SU-DHL-6 (cell line): ENCODE data around the gene DCAF10.

Source experiments
- EZH2phosphoT487 ChIP-seq: fragments of 200-600 bp; sonication (generic), shearing (Covaris generic); conservative IDR thresholded peaks from 2 replicates; pipeline ENCODE4 v1.6.1; 2018; ENCODE audit warnings: mild to moderate bottlenecking, antibody characterized with exemption, low read length, moderate library complexity, mixed read lengths
- TF ChIP-seq, protein P1 (sequence below): fragments of 200-600 bp; sonication (generic); IDR thresholded peaks from one replicate; pipeline ENCODE4 v1.5.1; 2017; ENCODE audit warnings: antibody characterized with exemption, mild to moderate bottlenecking, low read length, moderate library complexity; ENCODE audit not compliant: insufficient read depth, poor library complexity, severe bottlenecking

DNA sequence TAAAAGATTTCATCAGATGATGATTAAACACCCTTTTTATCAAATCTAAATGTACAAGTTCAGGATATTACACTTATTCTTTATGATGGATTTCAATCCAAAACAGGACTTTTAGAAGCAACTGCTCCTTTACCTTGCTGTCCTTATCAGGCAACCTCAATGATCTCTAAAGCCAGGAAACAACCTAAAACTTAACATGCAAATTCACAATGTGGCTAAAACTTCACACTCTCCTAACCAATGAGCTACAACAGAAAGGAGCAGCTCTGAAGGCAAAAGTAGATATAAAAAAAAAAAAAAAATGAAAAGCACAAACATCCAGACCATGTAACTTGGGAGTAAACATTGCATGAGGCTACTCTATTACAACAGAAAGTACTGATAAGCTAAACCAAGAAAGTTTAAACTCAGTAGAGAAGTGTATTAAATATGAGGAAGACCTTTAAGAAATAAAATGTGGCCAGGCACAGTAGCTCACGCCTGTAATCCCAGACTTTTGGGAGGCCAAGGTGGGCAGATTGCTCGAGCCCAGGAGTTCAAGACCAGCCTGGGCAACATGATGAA, 80.4 kb downstream of the DCAF10 start:
- TF ChIP-seq, protein P1, sequence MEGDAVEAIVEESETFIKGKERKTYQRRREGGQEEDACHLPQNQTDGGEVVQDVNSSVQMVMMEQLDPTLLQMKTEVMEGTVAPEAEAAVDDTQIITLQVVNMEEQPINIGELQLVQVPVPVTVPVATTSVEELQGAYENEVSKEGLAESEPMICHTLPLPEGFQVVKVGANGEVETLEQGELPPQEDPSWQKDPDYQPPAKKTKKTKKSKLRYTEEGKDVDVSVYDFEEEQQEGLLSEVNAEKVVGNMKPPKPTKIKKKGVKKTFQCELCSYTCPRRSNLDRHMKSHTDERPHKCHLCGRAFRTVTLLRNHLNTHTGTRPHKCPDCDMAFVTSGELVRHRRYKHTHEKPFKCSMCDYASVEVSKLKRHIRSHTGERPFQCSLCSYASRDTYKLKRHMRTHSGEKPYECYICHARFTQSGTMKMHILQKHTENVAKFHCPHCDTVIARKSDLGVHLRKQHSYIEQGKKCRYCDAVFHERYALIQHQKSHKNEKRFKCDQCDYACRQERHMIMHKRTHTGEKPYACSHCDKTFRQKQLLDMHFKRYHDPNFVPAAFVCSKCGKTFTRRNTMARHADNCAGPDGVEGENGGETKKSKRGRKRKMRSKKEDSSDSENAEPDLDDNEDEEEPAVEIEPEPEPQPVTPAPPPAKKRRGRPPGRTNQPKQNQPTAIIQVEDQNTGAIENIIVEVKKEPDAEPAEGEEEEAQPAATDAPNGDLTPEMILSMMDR, result no peak
- TF ChIP-seq EZH2phosphoT487, result no peak
